ENCODE data around the gene UCK2. TPM values are rescaled to one million over a fixed set of nuclear protein-coding genes. Genes with fewer than 3 reads are reported as not detected.
"Not testable (repeated sequence)": the region's sequence is repeated elsewhere in the genome, so short reads cannot be mapped to it uniquely, and the experiment has no call there.

The UCK2 gene
- 110 TPM for polyA plus RNA-seq (2013, experiment 1 of 2)
- polyA plus RNA-seq (2013, experiment 2 of 2) = 110 TPM

DNA sequence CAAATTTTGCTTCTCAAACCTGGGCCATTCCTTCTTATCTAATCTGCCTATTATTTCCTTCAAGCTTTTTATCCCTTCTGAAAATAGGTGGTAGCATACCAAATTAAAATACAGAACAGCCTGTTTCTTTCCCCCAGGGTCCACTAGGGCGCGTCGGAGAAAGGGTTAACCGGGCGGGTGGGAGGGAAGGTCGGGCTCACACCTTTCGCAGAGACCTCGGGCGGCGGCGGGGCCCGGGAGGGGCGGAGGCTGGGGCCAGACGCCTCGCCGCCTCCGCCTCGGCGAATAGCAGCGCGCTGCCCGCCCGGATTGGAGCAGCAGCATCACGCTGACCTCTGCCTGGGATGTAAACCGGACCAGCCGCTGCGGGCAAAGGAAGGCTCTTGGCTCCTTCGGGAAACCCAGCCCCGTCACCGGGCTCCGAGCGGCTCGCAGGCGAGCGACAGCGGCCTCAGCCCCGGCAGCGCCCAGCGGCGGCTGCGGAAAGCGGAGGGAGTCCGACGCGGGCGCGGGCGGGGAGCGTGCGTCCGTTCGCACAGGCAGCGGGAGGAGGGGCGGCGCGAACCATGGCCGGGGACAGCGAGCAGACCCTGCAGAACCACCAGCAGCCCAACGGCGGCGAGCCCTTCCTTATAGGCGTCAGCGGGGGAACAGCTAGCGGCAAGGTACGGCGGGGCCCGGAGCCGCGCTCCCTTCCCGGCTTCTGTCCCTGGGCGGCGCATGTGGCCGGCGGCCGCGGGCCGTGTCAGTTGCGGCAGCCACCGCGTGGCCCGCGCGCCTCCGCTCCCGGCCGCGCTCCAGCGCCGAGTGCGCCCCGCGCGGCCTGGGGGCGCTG, at the start of gene UCK2:
UCK2 (plus strand) TSS at position 347 of the 835 bp plus-strand sequence; CDS start at position 567, 220 bp downstream.
- H3K4me3 ChIP-seq (ENCODE audit: low read length) = peak within 1 kb of the TSS; percentile 84

DNA sequence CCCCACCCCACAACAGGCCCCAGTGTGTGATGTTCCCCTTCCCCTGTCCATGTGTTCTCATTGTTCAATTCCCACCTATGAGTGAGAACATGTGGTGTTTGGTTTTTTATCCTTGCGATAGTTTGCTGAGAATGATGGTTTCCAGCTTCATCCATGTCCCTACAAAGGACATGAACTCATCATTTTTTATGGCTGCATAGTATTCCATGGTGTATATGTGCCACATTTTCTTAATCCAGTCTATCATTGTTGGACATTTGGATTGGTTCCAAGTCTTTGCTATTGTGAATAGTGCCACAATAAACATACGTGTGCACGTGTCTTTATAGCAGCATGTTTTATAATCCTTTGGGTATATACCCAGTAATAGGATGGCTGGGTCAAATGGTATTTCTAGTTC, 49.2 kb upstream of the UCK2 start:
- H3K56ac ChIP-seq (ENCODE audit: low read length); H3K4me3 ChIP-seq (ENCODE audit: low read length); DNase-seq; H3K79me2 ChIP-seq (ENCODE audit: control insufficient read depth, insufficient read depth, low read length); H4K8ac ChIP-seq (ENCODE audit: low read depth, low read length); H3K79me1 ChIP-seq (ENCODE audit: low read length); H3K4ac ChIP-seq (ENCODE audit: low read depth, low read length); H3K23ac ChIP-seq (ENCODE audit: low read length); H2BK5ac ChIP-seq (ENCODE audit: low read length); H3K4me2 ChIP-seq (ENCODE audit: low read length); H3K27ac ChIP-seq (ENCODE audit: low read depth, low read length); H4K5ac ChIP-seq (ENCODE audit: low read length); H3K4me1 ChIP-seq (ENCODE audit: control insufficient read depth, low read depth, low read length); H2AK5ac ChIP-seq (ENCODE audit: low read length); H3K9ac ChIP-seq (ENCODE audit: low read length); H2BK120ac ChIP-seq (ENCODE audit: low read depth, low read length); H3K27me3 ChIP-seq (ENCODE audit: insufficient read depth, low read length, poor library complexity); H3K36me3 ChIP-seq (ENCODE audit: control insufficient read depth, insufficient read depth, low read length); H2BK15ac ChIP-seq (replicated peaks; ENCODE audit: low read depth); H3K18ac ChIP-seq (ENCODE audit: low read length): not testable (repeated sequence)
- WGBS (ENCODE audit: extremely low coverage, insufficient coverage, low lambda C conversion rate) = no CpG with 5 or more reads among the region's 3 CpGs

More for the DNA sequence above, at the start of gene UCK2:
- Histone ChIP-seq H3K79me1 (ENCODE audit: low read length) (no peaks in the 10 kb centered on the region), H3K18ac (ENCODE audit: low read length) (peak within 1 kb of the TSS; percentile 96), H3K79me2 (ENCODE audit: control insufficient read depth, insufficient read depth, low read length) (peaks cover 45% of the 10 kb centered on the region), H2BK5ac (ENCODE audit: low read length) (peak within 1 kb of the TSS; percentile 78), H3K27me3 (ENCODE audit: insufficient read depth, low read length, poor library complexity) (no peaks in the 10 kb centered on the region), H3K23ac (ENCODE audit: low read length) (peak within 1 kb of the TSS; percentile 56), H2BK120ac (ENCODE audit: low read depth, low read length) (peak within 1 kb of the TSS; percentile 34), H4K8ac (ENCODE audit: low read depth, low read length) (no peak within 1 kb of the TSS), H3K9ac (ENCODE audit: low read length) (peak within 1 kb of the TSS; percentile 94), H3K27ac (ENCODE audit: low read depth, low read length) (peak within 1 kb of the TSS; percentile 98), H3K4me1 (ENCODE audit: control insufficient read depth, low read depth, low read length) (peaks cover 2% of the 10 kb centered on the region), H4K5ac (ENCODE audit: low read length) (no peak within 1 kb of the TSS), H2AK5ac (ENCODE audit: low read length) (no peak within 1 kb of the TSS), H3K4ac (ENCODE audit: low read depth, low read length) (peak within 1 kb of the TSS; percentile 81), H3K36me3 (ENCODE audit: control insufficient read depth, insufficient read depth, low read length) (no peaks in the 10 kb centered on the region), H3K56ac (ENCODE audit: low read length) (peak within 1 kb of the TSS; percentile 95), H3K4me2 (ENCODE audit: low read length) (peak within 1 kb of the TSS; percentile 89), H2BK15ac (replicated peaks; ENCODE audit: low read depth) (peak within 1 kb of the TSS; percentile 75)
- peak; percentile 96 for DNase-seq
- no CpG with 5 or more reads among the region's 94 CpGs for WGBS (ENCODE audit: extremely low coverage, insufficient coverage, low lambda C conversion rate)

GRCh38 chr1:165783519-165783918, 43.9 kb upstream of the UCK2 start:
- not testable (repeated sequence) for H4K5ac ChIP-seq (ENCODE audit: low read length); H3K4me3 ChIP-seq (ENCODE audit: low read length); H3K79me2 ChIP-seq (ENCODE audit: control insufficient read depth, insufficient read depth, low read length); H3K4me1 ChIP-seq (ENCODE audit: control insufficient read depth, low read depth, low read length); DNase-seq; H3K23ac ChIP-seq (ENCODE audit: low read length); H2AK5ac ChIP-seq (ENCODE audit: low read length); H3K4me2 ChIP-seq (ENCODE audit: low read length); H3K56ac ChIP-seq (ENCODE audit: low read length); H3K79me1 ChIP-seq (ENCODE audit: low read length); H3K9ac ChIP-seq (ENCODE audit: low read length); H2BK120ac ChIP-seq (ENCODE audit: low read depth, low read length); H3K36me3 ChIP-seq (ENCODE audit: control insufficient read depth, insufficient read depth, low read length); H3K27ac ChIP-seq (ENCODE audit: low read depth, low read length); H2BK5ac ChIP-seq (ENCODE audit: low read length); H3K27me3 ChIP-seq (ENCODE audit: insufficient read depth, low read length, poor library complexity); H4K8ac ChIP-seq (ENCODE audit: low read depth, low read length); H2BK15ac ChIP-seq (replicated peaks; ENCODE audit: low read depth); H3K18ac ChIP-seq (ENCODE audit: low read length); H3K4ac ChIP-seq (ENCODE audit: low read depth, low read length)
- no CpG with 5 or more reads among the region's 11 CpGs for WGBS (ENCODE audit: extremely low coverage, insufficient coverage, low lambda C conversion rate)

DNA sequence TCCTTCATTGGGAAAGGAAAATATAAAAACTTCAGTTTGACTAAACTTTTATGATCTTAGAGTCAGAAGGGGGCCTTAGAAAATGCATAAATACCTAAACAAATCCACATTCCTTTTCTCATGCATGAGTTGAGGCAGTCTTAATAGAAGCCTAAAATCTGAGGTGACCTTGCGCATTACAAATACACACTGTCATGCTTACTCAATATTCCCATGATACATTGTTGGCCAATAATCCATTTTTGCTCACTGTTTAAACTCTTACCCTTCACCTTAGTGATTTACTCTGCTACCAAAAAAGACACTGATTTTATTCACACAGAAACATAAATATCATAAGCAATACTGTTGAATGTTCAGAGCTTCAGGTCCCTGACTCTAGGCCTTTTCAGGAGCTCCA, 39.7 kb upstream of the UCK2 start:
- Histone ChIP-seq H3K4me2 (ENCODE audit: low read length) (no peak overlapping the region), H3K4me1 (ENCODE audit: control insufficient read depth, low read depth, low read length) (no peaks in the 10 kb centered on the region), H3K23ac (ENCODE audit: low read length) (no peak overlapping the region), H3K79me1 (ENCODE audit: low read length) (no peaks in the 10 kb centered on the region), H3K9ac (ENCODE audit: low read length) (no peak overlapping the region), H2BK15ac (replicated peaks; ENCODE audit: low read depth) (no peak overlapping the region), H2BK120ac (ENCODE audit: low read depth, low read length) (no peak overlapping the region), H3K4me3 (ENCODE audit: low read length) (no peak overlapping the region), H3K18ac (ENCODE audit: low read length) (no peak overlapping the region), H4K8ac (ENCODE audit: low read depth, low read length) (no peak overlapping the region), H3K27me3 (ENCODE audit: insufficient read depth, low read length, poor library complexity) (no peaks in the 10 kb centered on the region), H3K79me2 (ENCODE audit: control insufficient read depth, insufficient read depth, low read length) (no peaks in the 10 kb centered on the region), H2BK5ac (ENCODE audit: low read length) (no peak overlapping the region), H4K5ac (ENCODE audit: low read length) (no peak overlapping the region), H3K56ac (ENCODE audit: low read length) (no peak overlapping the region), H3K36me3 (ENCODE audit: control insufficient read depth, insufficient read depth, low read length) (no peaks in the 10 kb centered on the region), H3K27ac (ENCODE audit: low read depth, low read length) (no peak overlapping the region), H2AK5ac (ENCODE audit: low read length) (no peak overlapping the region), H3K4ac (ENCODE audit: low read depth, low read length) (no peak overlapping the region)
- DNase-seq = no peak
- no CpG with 5 or more reads among the region's 1 CpG for WGBS (ENCODE audit: extremely low coverage, insufficient coverage, low lambda C conversion rate)

DNA sequence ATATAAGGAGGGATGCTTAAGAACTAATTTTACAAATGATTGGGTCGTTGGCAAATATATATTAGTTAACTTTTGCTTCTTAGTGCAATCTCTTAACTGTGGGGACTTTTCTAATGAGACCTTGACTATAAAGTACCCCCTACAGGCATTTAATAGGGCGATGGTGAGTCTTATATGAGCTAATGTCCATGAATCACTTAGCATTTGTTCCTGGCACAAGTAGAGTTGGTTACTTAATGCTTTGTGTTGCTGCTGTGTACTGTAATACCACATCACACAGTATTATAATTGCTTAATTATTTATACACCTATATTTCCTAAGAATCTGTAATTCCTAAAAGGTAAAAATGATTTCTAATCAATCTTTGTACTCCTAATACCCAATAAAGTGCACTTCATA, 33.5 kb upstream of the UCK2 start:
- Histone ChIP-seq H3K23ac (ENCODE audit: low read length) (no peak overlapping the region), H2BK120ac (ENCODE audit: low read depth, low read length) (no peak overlapping the region), H3K4me2 (ENCODE audit: low read length) (no peak overlapping the region), H3K27me3 (ENCODE audit: insufficient read depth, low read length, poor library complexity) (no peaks in the 10 kb centered on the region), H3K4ac (ENCODE audit: low read depth, low read length) (no peak overlapping the region), H2BK15ac (replicated peaks; ENCODE audit: low read depth) (no peak overlapping the region), H3K9ac (ENCODE audit: low read length) (no peak overlapping the region), H4K5ac (ENCODE audit: low read length) (no peak overlapping the region), H3K79me1 (ENCODE audit: low read length) (no peaks in the 10 kb centered on the region), H2AK5ac (ENCODE audit: low read length) (no peak overlapping the region), H3K27ac (ENCODE audit: low read depth, low read length) (no peak overlapping the region), H3K79me2 (ENCODE audit: control insufficient read depth, insufficient read depth, low read length) (no peaks in the 10 kb centered on the region), H3K56ac (ENCODE audit: low read length) (no peak overlapping the region), H3K4me1 (ENCODE audit: control insufficient read depth, low read depth, low read length) (no peaks in the 10 kb centered on the region), H3K18ac (ENCODE audit: low read length) (no peak overlapping the region), H3K36me3 (ENCODE audit: control insufficient read depth, insufficient read depth, low read length) (no peaks in the 10 kb centered on the region), H3K4me3 (ENCODE audit: low read length) (no peak overlapping the region), H4K8ac (ENCODE audit: low read depth, low read length) (no peak overlapping the region), H2BK5ac (ENCODE audit: low read length) (no peak overlapping the region)
- WGBS (ENCODE audit: extremely low coverage, insufficient coverage, low lambda C conversion rate) = no CpG with 5 or more reads among the region's 2 CpGs
- DNase-seq = no peak
